K562 (cell line): ENCODE results near the gene IDS. TPM values are rescaled to one million over a fixed set of nuclear protein-coding genes. Genes with fewer than 3 reads are reported as not detected.
A peak's percentile ranks its signal among the peaks of the same experiment; 100 is the strongest.

Experiments used
- CBX5 ChIP-seq: IDR thresholded peaks from 2 replicates; pipeline ENCODE4 v1.6.1; 2014; ENCODE audit warnings: low read depth, borderline replicate concordance
- CGGBP1 ChIP-seq: fragments of 250-450 bp; sonication (Bioruptor Pico); IDR thresholded peaks from 2 replicates; pipeline ENCODE4 v1.9.0; 2021; ENCODE audit warnings: mild to moderate bottlenecking
- CREB3 ChIP-seq: fragments of 450-650 bp; conservative IDR thresholded peaks from 2 replicates; pipeline ENCODE4 v1.6.1; 2016; ENCODE audit warnings: missing genetic modification characterization, low read depth, mild to moderate bottlenecking, missing compliant biosample characterization, moderate library complexity
- CXXC5 ChIP-seq: fragments of 250-450 bp; sonication (Bioruptor Pico); IDR thresholded peaks from 2 replicates; pipeline ENCODE4 v1.8.0; 2022; ENCODE audit warnings: inconsistent platforms, mild to moderate bottlenecking, moderate library complexity
- FOXJ3 ChIP-seq: sonication (generic); formaldehyde crosslinking; IDR thresholded peaks from 2 replicates; pipeline ENCODE4 v1.4.0; 2020; ENCODE audit warnings: mild to moderate bottlenecking, missing genetic modification reagents
- GTF2F1 ChIP-seq: IDR thresholded peaks from 2 replicates; pipeline ENCODE4 v1.6.1; 2011; ENCODE audit warnings: low read depth, low read length, improper control_type of control experiment
- HOMEZ ChIP-seq: fragments of 250-450 bp; sonication (Bioruptor Pico); IDR thresholded peaks from 2 replicates; pipeline ENCODE4 v1.4.0; 2020; ENCODE audit warnings: mild to moderate bottlenecking, moderate library complexity
- KAT7 ChIP-seq: sonication (generic); formaldehyde crosslinking; IDR thresholded peaks from 2 replicates; pipeline ENCODE4 v1.8.0; 2022; ENCODE audit warnings: missing genetic modification reagents, mild to moderate bottlenecking, borderline replicate concordance
- MAFF ChIP-seq: IDR thresholded peaks from 2 replicates; pipeline ENCODE4 v1.6.1; 2012; ENCODE audit warnings: low read length, improper control_type of control experiment
- NCOA1 ChIP-seq: fragments of 450-650 bp; IDR thresholded peaks from 2 replicates; pipeline ENCODE4 v1.6.1; 2016; ENCODE audit warnings: low read depth
- NONO ChIP-seq, 2 experiments: fragments of 200-400 bp in 1 of 2; fragments of 450-650 bp in 1 of 2; formaldehyde crosslinking in 1 of 2; IDR thresholded peaks; 2 replicates each; pipeline ENCODE4 v1.6.1; 2017; ENCODE audit warnings: low read depth in 2 of 2, mild to moderate bottlenecking in 2 of 2, moderate library complexity in 2 of 2, low read length in 1 of 2
- PPARD ChIP-seq: fragments of 250-450 bp; sonication (Bioruptor Pico); IDR thresholded peaks from 2 replicates; pipeline ENCODE4 v1.8.0; 2022; ENCODE audit warnings: inconsistent platforms, mild to moderate bottlenecking, moderate library complexity
- RBM15 ChIP-seq: fragments of 200-400 bp; formaldehyde crosslinking; IDR thresholded peaks from 2 replicates; pipeline ENCODE4 v1.6.1; 2018; ENCODE audit warnings: mild to moderate bottlenecking, low read length, moderate library complexity; ENCODE audit not compliant: insufficient read depth
- RFX1 ChIP-seq: fragments of 450-650 bp; IDR thresholded peaks from 2 replicates; pipeline ENCODE4 v1.6.1; 2016; ENCODE audit warnings: mild to moderate bottlenecking, moderate library complexity
- RFX7 ChIP-seq: fragments of 250-450 bp; sonication (Bioruptor Pico); IDR thresholded peaks from 2 replicates; pipeline ENCODE4 v1.5.1; 2021; ENCODE audit warnings: mild to moderate bottlenecking
- SIN3A ChIP-seq, 2 experiments: fragments of 150-350 bp in 1 of 2; IDR thresholded peaks; 2 replicates each; pipeline ENCODE4 v1.6.1; 2011 to 2016; ENCODE audit warnings: borderline replicate concordance in 2 of 2, low read depth in 2 of 2, low read length in 2 of 2, mild to moderate bottlenecking in 2 of 2, moderate library complexity in 2 of 2; ENCODE audit not compliant: control insufficient read depth in 1 of 2
- VEZF1 ChIP-seq: fragments of 200-800 bp; sonication (Bioruptor generic); IDR thresholded peaks from 2 replicates; pipeline ENCODE4 v1.6.1; 2017; ENCODE audit warnings: missing genetic modification characterization, missing compliant biosample characterization
- ZC3H8 ChIP-seq: fragments of 450-650 bp; IDR thresholded peaks from 2 replicates; pipeline ENCODE4 v1.6.1; 2017
- polyA plus RNA-seq, 8 experiments: library from polyadenylated mRNA; depleted of rRNA in 4 of 8; stranded (reverse) in 5 of 8; unstranded in 3 of 8; fragments of >200 nt; fragmentation: Nextera tagmentation in 2 of 8; fragmentation: Illumina TruSeq in 1 of 8; extraction: Ambion mirVana in 2 of 8; extraction: Trizol in 1 of 8; gene quantifications; 2 replicates each; pipeline versions ENCODE4 v1.2.1 to v1.2.3, GENCODE V29; 2011 to 2014; ENCODE audit warnings: inconsistent platforms in 1 of 8, missing spikeins in 1 of 8
- total RNA-seq, 7 experiments: library from RNA; depleted of rRNA in 6 of 7; stranded (reverse); fragments of >200 nt in 6 of 7; fragmentation: Illumina TruSeq in 2 of 7; extraction: Trizol in 2 of 7; gene quantifications; 2 replicates each; pipeline versions ENCODE4 v1.2.1 to v1.2.3, GENCODE V29; 2011 to 2021; ENCODE audit warnings: low replicate concordance in 1 of 7
- TF ChIP-seq, protein P1 (sequence below): fragments of 450-650 bp; formaldehyde crosslinking; IDR thresholded peaks from 2 replicates; pipeline ENCODE4 v1.4.0; 2020; ENCODE audit warnings: mild to moderate bottlenecking, moderate library complexity
- TF ChIP-seq, protein P2 (sequence below): fragments of 450-650 bp; formaldehyde crosslinking; IDR thresholded peaks from 2 replicates; pipeline ENCODE4 v1.4.0; 2020; ENCODE audit warnings: mild to moderate bottlenecking, mixed read lengths

IDS gene
- total and polyA plus RNA-seq, 9 of the 15 experiments (the other 6 are each of a cell fraction or from before 2014, with no cell fraction given), result 2.0 to 18.6 (median 8.6) TPM

- TF ChIP-seq CREB3 (tag), result no peak
- TF ChIP-seq SIN3A (IDR thresholded peaks at IDR 0.05; ENCODE audit: borderline replicate concordance in 2 of 2, control insufficient read depth in 1 of 2, low read depth in 2 of 2, low read length in 2 of 2), result 0 out of 4 replicates have a peak, but pooled peaks of 1 of the 2 experiments have one; percentile 26
- TF ChIP-seq CGGBP1 (CRISPR knock-in tag), result no peak
- TF ChIP-seq RFX7 (CRISPR knock-in tag), result no peak
- TF ChIP-seq RBM15, result no peak
- TF ChIP-seq NCOA1, result peak; percentile 3; the same call in 1 of the 2 replicates
- TF ChIP-seq GTF2F1, result no peak
- peak; percentile 92 for TF ChIP-seq CXXC5 (CRISPR knock-in tag)
- peak in 1 of 2 experiments; percentile 42; a peak in 1 of 4 replicates for TF ChIP-seq NONO (IDR thresholded peaks at IDR 0.05; ENCODE audit: low read depth in 2 of 2, low read length in 1 of 2)
- TF ChIP-seq, protein P1, sequence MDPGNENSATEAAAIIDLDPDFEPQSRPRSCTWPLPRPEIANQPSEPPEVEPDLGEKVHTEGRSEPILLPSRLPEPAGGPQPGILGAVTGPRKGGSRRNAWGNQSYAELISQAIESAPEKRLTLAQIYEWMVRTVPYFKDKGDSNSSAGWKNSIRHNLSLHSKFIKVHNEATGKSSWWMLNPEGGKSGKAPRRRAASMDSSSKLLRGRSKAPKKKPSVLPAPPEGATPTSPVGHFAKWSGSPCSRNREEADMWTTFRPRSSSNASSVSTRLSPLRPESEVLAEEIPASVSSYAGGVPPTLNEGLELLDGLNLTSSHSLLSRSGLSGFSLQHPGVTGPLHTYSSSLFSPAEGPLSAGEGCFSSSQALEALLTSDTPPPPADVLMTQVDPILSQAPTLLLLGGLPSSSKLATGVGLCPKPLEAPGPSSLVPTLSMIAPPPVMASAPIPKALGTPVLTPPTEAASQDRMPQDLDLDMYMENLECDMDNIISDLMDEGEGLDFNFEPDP (CRISPR knock-in tag), result no peak
- no peak for TF ChIP-seq HOMEZ (CRISPR knock-in tag)
- TF ChIP-seq MAFF, result no peak
- no peak for TF ChIP-seq FOXJ3 (CRISPR knock-in tag)
- no peak for TF ChIP-seq PPARD (CRISPR knock-in tag)
- TF ChIP-seq CBX5, result no peak
- no peak for TF ChIP-seq RFX1
- TF ChIP-seq KAT7 (CRISPR knock-in tag), result no peak
- peak; percentile 29; the same call in 1 of the 2 replicates for TF ChIP-seq VEZF1 (CRISPR knock-in tag)
- TF ChIP-seq ZC3H8, result no peak
- TF ChIP-seq, protein P2, sequence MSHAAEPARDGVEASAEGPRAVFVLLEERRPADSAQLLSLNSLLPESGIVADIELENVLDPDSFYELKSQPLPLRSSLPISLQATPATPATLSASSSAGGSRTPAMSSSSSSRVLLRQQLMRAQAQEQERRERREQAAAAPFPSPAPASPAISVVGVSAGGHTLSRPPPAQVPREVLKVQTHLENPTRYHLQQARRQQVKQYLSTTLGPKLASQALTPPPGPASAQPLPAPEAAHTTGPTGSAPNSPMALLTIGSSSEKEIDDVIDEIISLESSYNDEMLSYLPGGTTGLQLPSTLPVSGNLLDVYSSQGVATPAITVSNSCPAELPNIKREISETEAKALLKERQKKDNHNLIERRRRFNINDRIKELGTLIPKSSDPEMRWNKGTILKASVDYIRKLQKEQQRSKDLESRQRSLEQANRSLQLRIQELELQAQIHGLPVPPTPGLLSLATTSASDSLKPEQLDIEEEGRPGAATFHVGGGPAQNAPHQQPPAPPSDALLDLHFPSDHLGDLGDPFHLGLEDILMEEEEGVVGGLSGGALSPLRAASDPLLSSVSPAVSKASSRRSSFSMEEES (CRISPR knock-in tag), result no peak
Measured at GRCh38 chrX:149504915-149505651, at the start of gene IDS (continued).
